GM12878 (cell line): Measurements from ENCODE around the gene USF3.

ENCODE experiments used
- GABPA ChIP-seq: IDR thresholded peaks from 2 replicates; pipeline ENCODE4 v1.6.1; 2014; ENCODE audit warnings: antibody characterized with exemption, low read depth, mild to moderate bottlenecking, inconsistent platforms
- TF ChIP-seq, protein P1 (sequence below), 3 experiments: IDR thresholded peaks in 2 of 3; conservative IDR thresholded peaks in 1 of 3; 2 replicates each; pipeline ENCODE4 v1.5.1; 2011; ENCODE audit warnings: low read depth in 3 of 3, low read length in 3 of 3, mild to moderate bottlenecking in 3 of 3, control low read depth in 2 of 3, moderate library complexity in 2 of 3, inconsistent platforms in 1 of 3, mixed read lengths in 1 of 3; ENCODE audit not compliant: control insufficient read depth in 2 of 3, insufficient read depth in 1 of 3; ENCODE audit errors: extremely low read depth in 1 of 3

DNA sequence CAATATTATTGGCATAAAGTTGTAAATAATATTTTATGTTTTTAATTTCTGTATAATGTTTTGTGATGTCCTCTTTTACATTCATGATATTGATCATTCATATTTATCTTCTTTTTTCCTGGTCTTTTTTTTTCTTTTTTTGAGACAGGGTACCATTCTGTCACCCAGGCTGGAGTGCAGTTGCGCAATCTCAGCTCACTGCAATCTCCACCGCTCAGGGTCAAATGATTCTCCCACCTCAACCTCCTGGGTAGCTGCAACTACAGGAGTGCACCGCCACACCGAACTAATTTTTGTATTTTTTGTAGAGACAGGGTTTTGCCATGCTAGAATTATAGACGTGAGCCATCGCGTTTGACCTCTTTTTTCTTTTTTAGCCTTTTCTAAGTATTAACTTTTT is 52.9 kb downstream of the USF3 start:
- TF ChIP-seq GABPA: no peak
- TF ChIP-seq, protein P1, sequence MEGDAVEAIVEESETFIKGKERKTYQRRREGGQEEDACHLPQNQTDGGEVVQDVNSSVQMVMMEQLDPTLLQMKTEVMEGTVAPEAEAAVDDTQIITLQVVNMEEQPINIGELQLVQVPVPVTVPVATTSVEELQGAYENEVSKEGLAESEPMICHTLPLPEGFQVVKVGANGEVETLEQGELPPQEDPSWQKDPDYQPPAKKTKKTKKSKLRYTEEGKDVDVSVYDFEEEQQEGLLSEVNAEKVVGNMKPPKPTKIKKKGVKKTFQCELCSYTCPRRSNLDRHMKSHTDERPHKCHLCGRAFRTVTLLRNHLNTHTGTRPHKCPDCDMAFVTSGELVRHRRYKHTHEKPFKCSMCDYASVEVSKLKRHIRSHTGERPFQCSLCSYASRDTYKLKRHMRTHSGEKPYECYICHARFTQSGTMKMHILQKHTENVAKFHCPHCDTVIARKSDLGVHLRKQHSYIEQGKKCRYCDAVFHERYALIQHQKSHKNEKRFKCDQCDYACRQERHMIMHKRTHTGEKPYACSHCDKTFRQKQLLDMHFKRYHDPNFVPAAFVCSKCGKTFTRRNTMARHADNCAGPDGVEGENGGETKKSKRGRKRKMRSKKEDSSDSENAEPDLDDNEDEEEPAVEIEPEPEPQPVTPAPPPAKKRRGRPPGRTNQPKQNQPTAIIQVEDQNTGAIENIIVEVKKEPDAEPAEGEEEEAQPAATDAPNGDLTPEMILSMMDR (IDR thresholded peaks at IDR 0.05 in 2 of 3, conservative IDR thresholded peaks at IDR 0.05 in 1 of 3; ENCODE audit: control insufficient read depth in 2 of 3, extremely low read depth in 1 of 3, insufficient read depth in 1 of 3, low read depth in 3 of 3, low read length in 3 of 3): no peak
